GM18519 (cell line): ENCODE data around the gene GYS1.
"Not testable (repeated sequence)": the region's sequence is repeated elsewhere in the genome, so short reads cannot be mapped to it uniquely, and the experiment has no call there.

Experiments
- ATAC-seq: cut with Tn5 transposase; IDR thresholded peaks from one replicate; pipeline ENCODE4 v1.9.1; 2021; ENCODE audit warnings: mild to moderate bottlenecking, moderate library complexity; ENCODE audit not compliant: unreplicated experiment, low FRiP score

GYS1 gene

DNA sequence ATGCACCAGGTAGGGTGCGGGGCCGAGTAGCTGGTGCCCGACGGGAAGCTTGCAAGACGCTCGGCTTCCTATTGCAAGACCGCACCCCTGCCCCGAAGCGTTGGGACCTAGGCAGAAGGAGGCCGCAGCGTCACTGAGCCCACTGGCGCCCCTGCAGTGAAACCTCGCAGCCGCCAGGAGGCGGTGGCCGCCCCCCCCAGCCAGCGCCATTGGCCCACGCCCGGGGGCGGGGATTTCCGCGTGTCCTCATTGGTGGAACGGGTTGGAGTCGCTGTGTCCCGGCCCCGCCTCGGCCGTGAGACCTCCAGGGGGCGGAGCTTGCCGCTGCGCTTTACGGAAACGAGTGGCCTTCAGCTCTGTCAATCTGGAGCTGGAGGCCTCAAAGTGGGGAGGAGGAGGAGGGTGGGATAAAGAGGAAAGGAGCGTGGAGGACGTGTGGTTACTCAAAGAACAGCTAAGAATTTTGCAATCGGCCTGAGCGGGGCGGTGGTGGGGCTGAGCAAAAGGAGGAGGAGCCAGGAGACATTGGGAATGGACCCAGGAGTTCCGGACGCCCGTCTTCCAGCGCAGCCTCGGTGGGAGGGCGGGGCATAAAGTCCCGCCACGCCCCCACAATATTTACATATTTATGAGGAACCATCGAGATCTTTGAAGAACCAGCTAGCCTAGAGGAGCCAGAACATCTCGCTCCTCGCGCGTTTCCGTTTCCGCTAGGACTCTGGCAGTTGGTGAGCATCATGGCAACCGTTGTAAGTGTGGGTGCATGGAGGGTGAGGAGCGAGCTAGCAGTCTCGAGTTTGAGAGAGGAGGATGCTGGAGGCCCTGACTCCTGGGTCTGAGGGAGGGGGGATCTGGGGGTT is at the start of gene GYS1, which contains the start of gene RUVBL2:
TSS of gene GYS1 (minus strand) at position 135 of the 860 bp plus-strand sequence. CDS start 197 bp downstream, outside the sequence.
TSS of gene RUVBL2 (plus strand) at position 713 of the 860 bp plus-strand sequence. CDS start at position 738, 25 bp downstream.
- ATAC-seq = peak; percentile 72

DNA sequence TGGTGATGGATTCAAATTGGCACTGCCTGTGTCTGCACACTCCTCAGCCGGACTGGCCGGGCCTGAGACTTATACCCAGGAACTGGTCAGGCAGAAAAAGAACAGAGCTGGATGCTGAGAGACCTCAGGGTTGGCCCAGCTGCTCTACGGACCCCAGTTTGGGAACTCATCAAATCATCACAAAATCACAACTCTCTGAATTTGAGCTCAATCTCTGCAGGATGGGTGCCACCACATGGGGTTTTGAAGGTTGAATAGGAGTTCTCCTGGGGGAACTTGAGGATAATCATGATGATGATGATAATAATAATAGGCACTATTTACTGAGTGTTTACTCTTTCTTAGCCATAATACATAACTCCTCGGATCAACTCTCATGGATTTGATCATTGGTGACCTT is 49.6 kb upstream of the GYS1 start:
- ATAC-seq = not testable (repeated sequence)

DNA sequence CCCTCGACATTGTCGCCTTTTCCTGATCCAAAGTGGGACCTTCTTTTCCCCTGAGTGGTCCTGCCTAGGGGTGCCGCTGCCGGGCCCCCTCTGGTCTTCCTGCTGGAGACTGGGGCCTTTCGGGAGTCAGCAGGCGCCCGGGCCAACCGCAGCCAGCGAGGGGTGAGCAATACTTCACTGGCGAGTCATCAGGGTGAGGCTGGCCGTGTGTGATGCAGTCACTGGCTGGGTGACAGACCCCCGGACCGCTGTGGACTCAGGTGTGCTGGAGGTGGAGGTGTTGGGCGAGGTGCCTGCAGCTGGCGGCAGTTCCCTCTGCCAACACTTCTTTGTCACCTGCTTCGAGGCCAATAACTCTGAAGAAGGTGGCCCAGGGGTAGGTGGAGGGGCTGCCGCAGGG is 49.1 kb upstream of the GYS1 start:
- no peak for ATAC-seq

DNA sequence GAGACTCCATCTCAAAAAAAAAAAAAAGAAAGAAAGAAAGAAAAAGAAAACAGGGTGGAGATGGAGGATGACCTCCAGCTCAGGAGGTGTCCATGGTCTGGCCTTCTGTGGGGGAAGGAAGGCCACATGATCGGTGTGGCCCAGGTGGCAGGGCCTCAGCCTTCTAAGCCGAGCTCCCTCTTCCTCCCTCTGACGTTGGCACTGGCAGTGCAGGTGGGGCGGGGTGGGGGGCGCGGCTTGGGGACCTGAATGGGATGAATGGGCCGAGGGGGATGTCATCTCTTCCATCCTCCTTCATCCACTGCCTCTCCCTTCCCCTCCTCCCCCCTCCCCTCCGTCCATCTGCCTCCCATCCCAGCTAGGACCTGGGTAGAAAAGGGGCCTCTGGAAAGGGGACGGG is 46.6 kb upstream of the GYS1 start:
- ATAC-seq = not testable (repeated sequence)

DNA sequence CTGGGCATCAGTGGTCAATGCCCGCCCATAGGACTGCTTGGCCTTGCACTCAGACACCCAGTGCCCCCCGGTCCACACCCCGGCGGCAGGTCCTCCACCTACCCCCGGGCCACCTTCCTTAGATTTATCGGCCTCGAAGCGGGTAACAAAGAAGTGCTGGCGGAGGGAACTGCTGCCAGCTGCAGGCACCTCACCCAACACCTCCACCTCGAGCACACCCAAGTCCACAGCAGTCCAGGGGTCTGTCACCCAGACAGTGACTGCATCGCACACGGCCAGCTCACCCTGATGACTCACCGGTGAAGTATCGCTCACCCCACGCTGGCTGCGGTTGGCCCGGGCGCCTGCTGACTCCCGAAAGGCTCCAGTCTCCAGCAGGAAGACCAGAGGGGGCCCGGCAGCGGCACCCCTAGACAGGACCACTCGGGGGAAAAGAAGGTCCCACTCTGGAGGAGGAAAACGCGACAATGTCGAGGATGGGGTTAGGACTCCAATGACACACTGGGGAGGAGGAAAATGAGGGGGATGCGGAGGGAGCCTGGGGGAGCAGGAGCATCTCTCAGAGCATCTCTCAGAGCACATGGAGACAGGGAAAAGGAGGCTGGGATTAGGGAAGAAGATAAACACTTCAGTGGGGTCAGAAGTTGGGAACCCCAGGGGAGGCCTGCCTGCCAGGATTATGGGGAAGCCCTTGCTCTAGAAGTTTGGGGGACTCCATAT is 45.6 kb upstream of the GYS1 start:
- not testable (repeated sequence) for ATAC-seq

DNA sequence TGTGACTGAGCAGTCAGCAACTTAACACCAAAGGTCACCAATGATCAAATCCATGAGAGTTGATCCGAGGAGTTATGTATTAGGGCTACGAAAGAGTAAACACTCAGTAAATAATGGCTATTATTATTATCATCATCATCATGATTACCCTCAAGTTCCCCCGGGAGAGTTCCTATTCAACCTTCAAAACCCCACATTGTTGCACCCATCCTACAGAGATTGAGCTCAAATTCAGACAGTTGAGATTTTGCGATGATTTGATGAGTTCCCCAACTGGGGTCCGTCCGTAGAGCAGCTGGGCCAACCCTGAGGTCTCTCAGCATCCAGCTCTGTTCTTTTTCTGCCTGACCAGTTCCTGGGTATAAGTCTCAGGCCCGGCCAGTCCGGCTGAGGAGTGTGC is 45.0 kb upstream of the GYS1 start:
- ATAC-seq = not testable (repeated sequence)

DNA sequence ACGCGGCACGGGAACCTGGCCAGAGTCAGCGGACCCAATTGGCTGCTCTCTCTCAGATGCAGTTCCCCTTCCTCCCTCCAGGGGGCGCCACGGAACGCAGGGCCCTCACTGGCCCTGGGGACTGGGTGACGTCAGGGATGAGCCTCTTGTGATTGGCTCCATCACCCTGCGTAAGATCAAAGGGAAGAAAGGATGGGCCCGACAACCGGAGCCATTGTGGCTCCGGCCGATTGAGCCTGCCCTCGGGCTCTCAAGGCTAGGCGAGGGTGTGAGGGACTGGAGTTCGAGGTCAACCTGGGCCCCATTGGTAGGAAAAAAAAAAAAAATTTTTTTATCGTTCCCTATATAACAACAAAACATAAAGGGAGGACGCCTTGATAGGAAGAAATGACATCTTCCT is 43.7 kb upstream of the GYS1 start, which contains the start of gene CGB1:
TSS of gene CGB1 (minus strand) at position 81 of the 400 bp plus-strand sequence. CDS start 184 bp downstream, outside the sequence.
- ATAC-seq = not testable (repeated sequence)

DNA sequence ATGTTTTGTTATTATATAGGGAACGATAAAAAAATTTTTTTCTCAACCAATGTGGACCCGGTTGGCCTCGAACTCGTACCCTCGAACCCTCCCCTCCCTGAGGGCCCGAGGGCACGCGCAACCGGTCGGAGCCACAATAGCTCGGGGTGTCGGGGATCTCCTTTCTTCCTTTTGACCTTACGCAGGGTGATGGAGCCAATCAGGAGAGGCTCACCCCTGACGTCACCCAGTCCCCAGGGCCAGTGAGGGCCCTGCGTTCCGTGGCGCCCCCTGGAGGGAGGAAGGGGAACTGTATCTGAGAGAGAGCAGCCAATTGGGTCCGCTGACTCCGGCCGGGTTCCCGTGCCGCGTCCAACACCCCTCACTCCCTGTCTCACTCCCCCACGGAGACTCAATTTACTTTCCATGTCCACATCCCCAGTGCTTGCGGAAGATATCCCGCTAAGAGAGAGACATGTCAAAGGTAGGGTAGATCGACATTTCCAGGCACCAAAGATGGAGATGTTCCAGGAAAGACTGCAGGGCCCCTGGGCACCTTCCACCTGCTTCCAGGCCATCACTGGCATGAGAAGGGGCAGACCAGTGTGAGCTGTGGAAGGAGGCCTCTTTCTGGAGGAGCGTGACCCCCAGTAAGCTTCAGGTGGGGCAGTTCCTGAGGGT is 38.7 kb upstream of the GYS1 start, which contains the start of gene CGB2:
TSS of gene CGB2 (plus strand) at position 249 of the 660 bp plus-strand sequence. CDS start at position 455, 206 bp downstream.
- not testable (repeated sequence) for ATAC-seq

DNA sequence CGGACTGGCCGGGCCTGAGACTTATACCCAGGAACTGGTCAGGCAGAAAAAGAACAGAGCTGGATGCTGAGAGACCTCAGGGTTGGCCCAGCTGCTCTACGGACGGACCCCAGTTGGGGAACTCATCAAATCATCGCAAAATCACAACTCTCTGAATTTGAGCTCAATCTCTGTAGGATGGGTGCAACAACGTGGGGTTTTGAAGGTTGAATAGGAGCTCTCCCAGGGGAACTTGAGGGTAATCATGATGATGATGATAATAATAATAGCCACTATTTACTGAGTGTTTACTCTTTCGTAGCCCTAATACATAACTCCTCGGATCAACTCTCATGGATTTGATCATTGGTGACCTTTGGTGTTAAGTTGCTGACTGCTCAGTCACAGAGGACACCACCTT is 37.2 kb upstream of the GYS1 start:
- not testable (repeated sequence) for ATAC-seq

DNA sequence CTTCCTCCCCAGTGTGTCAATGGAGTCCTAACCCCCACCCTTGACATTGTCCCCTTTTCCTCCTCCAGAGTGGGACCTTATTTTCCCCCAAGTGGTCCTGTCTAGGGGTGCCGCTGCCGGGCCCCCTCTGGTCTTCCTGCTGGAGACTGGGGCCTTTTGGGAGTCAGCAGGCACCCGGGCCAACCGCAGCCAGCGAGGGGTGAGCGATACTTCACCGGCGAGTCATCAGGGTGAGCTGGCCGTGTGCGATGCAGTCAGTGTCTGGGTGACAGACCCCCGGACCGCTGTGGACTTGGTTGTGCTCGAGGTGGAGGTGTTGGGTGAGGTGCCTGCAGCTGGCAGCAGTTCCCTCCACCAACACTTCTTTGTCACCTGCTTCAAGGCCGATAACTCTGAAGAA is 36.6 kb upstream of the GYS1 start:
- ATAC-seq = not testable (repeated sequence)

DNA sequence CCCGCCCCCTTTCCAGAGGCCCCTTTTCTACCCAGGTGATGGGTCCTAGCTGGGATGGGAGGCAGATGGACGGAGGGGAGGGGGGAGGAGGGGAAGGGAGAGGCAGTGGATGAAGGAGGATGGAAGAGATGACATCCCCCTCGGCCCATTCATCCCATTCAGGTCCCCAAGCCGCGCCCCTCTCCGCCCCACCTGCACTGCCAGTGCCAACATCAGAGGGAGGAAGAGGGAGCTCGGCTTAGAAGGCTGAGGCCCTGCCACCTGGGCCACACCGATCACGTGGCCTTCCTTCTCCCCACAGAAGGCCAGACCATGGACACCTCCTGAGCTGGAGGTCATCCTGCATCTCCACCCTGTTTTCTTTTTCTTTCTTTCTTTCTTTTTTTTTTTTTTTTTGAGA is 35.6 kb upstream of the GYS1 start:
- not testable (repeated sequence) for ATAC-seq

DNA sequence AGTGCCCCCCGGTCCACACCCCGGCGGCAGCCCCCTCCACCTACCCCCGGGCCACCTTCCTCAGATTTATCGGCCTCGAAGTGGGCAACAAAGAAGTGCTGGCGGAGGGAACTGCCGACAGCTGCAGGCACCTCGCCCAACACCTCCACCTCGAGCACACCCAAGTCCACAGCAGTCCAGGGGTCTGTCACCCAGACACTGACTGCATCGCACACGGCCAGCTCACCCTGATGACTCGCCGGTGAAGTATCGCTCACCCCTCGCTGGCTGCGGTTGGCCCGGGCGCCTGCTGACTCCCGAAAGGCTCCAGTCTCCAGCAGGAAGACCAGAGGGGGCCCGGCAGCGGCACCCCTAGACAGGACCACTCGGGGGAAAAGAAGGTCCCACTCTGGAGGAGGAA is 32.5 kb upstream of the GYS1 start:
- ATAC-seq = not testable (repeated sequence)

DNA sequence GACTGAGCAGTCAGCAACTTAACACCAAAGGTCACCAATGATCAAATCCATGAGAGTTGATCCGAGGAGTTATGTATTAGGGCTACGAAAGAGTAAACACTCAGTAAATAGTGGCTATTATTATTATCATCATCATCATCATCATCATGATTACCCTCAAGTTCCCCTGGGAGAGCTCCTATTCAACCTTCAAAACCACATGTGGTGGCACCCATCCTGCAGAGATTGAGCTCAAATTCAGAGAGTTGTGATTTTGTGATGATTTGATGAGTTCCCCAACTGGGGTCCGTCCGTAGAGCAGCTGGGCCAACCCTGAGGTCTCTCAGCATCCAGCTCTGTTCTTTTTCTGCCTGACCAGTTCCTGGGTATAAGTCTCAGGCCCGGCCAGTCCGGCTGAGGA is 32.0 kb upstream of the GYS1 start:
- not testable (repeated sequence) for ATAC-seq

DNA sequence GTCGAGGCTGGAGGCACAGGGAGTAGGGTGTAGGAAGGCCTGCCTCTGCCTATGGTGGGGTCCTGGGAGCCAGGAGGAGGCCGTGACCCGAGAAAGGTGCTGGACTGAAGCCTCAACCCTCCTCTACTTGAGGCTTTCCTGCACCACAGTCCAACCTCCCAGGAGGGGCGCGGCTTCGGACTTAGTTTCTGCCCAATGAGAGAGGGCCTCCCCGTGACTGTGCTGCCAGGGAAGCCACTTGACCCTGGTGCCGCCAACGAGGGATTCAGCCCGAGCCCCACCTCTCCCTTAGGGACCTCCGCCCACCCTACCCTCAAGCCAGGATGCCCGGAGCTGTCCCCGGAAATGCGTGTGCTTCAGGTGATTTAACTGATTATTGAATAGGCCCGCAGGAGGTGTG is 31.1 kb upstream of the GYS1 start, which contains the start of gene CGB3:
TSS of gene CGB3 (minus strand) at position 101 of the 400 bp plus-strand sequence. CDS start 362 bp downstream, outside the sequence.
- ATAC-seq = not testable (repeated sequence)

DNA sequence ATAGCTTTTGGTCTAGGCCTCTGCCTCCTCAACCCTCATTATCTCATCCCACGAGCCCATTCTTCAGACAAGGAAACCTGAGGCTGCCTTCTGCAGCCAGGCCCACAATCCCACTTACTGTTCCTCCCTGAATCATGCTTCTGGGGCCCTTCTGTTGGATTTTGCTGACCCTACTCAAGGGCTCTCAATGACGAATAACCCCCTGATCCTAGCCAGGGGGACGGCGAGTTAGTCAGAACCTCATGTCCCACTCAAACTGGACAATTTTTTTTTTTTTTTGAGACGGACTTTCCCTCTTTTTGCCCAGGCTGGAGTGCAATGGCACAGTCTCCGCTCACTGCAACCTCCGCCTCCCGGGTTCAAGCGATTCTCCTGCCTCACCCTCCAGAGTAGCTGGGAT is 29.0 kb upstream of the GYS1 start:
- ATAC-seq = no peak

DNA sequence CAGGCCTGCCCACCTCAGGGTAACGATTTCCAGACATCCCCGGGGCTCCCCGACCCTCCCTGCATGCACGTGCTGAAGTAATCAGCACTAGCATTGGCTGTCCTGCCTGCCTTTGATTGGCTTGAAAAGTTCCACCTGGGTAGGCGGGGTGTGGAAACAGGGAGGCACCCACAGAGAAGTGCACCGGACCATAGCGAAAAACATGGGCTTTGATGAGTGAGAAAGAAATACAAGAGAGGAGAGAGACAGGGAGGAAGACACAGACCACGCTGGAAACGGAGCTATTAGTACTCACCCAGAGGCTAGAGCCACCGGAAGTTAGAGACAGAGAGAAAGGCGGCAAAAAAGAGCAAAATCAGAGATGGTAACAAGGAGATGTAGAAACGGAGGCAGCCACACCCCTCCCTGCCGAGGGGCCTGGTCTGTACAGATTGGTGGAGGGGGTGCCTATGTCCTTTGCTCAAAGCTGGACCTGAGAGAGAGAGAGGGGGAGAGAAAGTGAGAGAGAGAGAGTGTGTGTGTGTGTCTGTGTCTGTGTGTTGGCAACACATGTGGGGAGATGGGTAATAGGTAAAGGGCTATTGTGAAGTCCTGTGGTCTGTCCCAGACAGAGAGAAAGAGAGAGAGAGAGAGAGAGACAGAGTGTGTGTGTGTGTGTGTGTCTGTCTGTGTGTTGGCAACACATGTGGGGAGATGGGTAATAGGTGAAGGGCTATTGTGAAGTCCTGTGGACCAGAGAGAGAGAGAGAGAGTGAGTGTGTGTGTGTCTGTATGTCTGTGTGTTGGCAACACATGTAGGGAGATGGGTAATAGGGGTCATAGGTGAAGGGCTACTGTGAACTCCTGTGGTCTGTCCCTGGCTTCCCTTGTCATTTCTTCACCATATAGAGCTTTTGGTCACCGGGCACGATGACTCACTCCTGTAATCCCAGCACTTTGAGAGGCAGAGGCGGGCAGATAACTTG is 28.1 kb upstream of the GYS1 start:
- no peak for ATAC-seq

DNA sequence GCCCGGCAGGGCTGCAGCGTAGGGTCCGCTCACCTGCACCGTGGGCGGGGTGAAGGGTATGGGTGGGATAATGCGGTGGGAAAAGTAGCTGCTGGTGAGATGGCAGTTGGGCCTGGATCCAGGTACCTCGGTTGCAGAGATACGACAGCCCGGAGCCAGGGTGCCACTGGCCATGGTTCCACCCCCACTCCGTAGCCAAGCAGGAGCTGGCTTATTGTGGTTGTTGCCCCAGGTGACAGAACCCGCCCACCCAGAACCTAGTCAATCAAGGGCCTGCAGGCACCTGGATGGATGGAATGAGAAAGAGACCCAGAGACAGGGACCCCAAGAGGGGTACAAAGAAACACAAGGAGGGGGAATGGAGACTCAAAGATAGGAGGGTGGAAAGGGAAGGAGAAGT is 27.2 kb upstream of the GYS1 start:
- ATAC-seq = no peak

DNA sequence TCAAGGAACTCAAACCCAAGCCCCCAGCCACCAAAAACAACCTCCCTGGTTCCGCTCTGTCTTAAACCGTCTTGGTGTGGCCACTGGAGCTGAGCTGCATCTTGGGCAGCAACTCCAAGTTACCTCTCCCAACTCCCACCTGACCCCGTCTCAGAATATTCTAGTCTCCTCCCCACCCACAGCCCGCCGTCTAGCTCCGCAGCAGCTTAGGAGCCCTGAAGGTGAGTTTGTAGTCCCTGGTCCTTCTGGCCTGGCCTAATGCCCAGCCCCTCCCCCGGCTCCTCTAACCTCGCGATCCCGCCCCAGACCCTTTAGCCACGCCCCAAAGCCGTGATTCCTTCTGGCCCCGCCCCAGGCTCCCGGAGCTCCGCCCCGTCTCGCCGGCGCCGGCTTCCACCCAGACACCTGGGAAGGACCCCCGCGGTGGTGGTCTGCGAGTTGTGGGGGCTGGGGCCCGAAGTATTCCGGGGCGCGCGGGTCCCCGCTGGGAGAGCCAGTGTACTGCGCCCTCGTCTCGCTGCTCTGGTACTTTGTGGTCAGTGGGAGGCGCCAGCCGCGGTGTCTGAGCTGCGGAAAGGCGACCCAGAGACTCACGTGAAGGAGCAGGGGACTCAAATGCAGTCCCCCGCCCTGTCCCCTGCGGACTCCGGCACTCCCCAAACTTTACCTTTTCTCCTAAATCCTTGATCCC is 26.3 kb upstream of the GYS1 start:
- ATAC-seq = no peak
